Measurements from ENCODE around the gene E2F6.

E2F6 gene

GRCh38 chr2:11404376-11405073 is 61.4 kb downstream of the E2F6 start:
- H3K27me3 ChIP-seq (replicated peaks; ENCODE audit: control insufficient read depth, insufficient read depth, low read length), result no peaks in the 10 kb centered on the region
- DNase-seq (ENCODE audit: extremely low read depth, insufficient read length), result no peak
- no peaks in the 10 kb centered on the region for H3K36me3 ChIP-seq (ENCODE audit: control insufficient read depth, insufficient read depth, low read length)
- H3K4me3 ChIP-seq (replicated peaks; ENCODE audit: low read depth, low read length), result no peak overlapping the region
- TF ChIP-seq, protein P1, sequence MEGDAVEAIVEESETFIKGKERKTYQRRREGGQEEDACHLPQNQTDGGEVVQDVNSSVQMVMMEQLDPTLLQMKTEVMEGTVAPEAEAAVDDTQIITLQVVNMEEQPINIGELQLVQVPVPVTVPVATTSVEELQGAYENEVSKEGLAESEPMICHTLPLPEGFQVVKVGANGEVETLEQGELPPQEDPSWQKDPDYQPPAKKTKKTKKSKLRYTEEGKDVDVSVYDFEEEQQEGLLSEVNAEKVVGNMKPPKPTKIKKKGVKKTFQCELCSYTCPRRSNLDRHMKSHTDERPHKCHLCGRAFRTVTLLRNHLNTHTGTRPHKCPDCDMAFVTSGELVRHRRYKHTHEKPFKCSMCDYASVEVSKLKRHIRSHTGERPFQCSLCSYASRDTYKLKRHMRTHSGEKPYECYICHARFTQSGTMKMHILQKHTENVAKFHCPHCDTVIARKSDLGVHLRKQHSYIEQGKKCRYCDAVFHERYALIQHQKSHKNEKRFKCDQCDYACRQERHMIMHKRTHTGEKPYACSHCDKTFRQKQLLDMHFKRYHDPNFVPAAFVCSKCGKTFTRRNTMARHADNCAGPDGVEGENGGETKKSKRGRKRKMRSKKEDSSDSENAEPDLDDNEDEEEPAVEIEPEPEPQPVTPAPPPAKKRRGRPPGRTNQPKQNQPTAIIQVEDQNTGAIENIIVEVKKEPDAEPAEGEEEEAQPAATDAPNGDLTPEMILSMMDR (IDR thresholded peaks at IDR 0.05; ENCODE audit: insufficient read depth, low read length, poor library complexity, severe bottlenecking), result no peak

- H3K36me3 ChIP-seq (ENCODE audit: control insufficient read depth, insufficient read depth, low read length), result no peaks in the 10 kb centered on the region
- TF ChIP-seq, protein P1 (IDR thresholded peaks at IDR 0.05; ENCODE audit: insufficient read depth, low read length, poor library complexity, severe bottlenecking), result no peak
- no peaks in the 10 kb centered on the region for H3K27me3 ChIP-seq (replicated peaks; ENCODE audit: control insufficient read depth, insufficient read depth, low read length)
- no peak overlapping the region for H3K4me3 ChIP-seq (replicated peaks; ENCODE audit: low read depth, low read length)
- DNase-seq (ENCODE audit: extremely low read depth, insufficient read length), result no peak
Measured at GRCh38 chr2:11402436-11402835, 63.5 kb downstream of the E2F6 start.

DNA sequence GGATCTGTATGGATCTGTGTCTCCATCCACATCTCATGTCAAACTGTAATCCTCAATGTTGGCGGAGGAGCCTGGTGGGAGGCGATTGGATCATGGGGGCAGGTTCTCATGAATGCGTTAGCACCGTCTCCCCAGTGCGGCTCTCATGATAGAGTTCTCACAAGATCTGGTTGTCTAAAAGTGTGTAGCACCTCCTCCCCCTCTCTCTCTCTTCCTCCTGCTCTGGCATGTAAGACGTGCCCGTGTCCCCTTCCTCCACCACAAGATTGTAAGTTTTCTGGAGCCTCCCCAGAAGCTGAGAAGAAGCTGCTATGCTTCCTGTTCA is 66.6 kb downstream of the E2F6 start:
- no peak for DNase-seq (ENCODE audit: extremely low read depth, insufficient read length)
- H3K36me3 ChIP-seq (ENCODE audit: control insufficient read depth, insufficient read depth, low read length), result no peaks in the 10 kb centered on the region
- H3K4me3 ChIP-seq (replicated peaks; ENCODE audit: low read depth, low read length), result no peak overlapping the region
- TF ChIP-seq, protein P1 (IDR thresholded peaks at IDR 0.05; ENCODE audit: insufficient read depth, low read length, poor library complexity, severe bottlenecking), result no peak
- H3K27me3 ChIP-seq (replicated peaks; ENCODE audit: control insufficient read depth, insufficient read depth, low read length), result no peaks in the 10 kb centered on the region

- Histone ChIP-seq H3K27me3 (replicated peaks; ENCODE audit: control insufficient read depth, insufficient read depth, low read length) (no peaks in the 10 kb centered on the region), H3K36me3 (ENCODE audit: control insufficient read depth, insufficient read depth, low read length) (no peaks in the 10 kb centered on the region), H3K4me3 (replicated peaks; ENCODE audit: low read depth, low read length) (no peak overlapping the region)
- no peak for DNase-seq (ENCODE audit: extremely low read depth, insufficient read length)
- TF ChIP-seq, protein P1 (IDR thresholded peaks at IDR 0.05; ENCODE audit: insufficient read depth, low read length, poor library complexity, severe bottlenecking), result no peak
Measured at GRCh38 chr2:11398750-11399437, 67.1 kb downstream of the E2F6 start.

DNA sequence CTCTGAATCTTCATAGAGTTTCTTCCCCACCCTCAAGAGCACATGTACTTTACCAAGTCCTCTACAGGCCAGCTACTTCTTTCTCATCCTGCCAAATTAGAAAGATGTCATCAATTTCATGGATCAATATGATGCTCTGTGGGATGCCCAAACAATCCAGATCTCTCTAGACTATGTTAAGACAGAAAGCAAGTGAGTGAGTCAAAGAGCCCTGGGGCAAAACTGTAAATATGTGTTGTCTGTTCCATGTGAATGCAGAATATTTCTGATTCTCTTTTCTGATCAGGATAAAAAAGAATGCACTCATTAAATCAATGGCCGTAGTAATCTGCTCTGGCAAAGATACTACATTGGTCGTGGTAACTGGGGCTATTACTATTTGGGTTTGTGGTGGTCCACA is 68.4 kb downstream of the E2F6 start:
- no peak overlapping the region for H3K4me3 ChIP-seq (replicated peaks; ENCODE audit: low read depth, low read length)
- DNase-seq (ENCODE audit: extremely low read depth, insufficient read length), result no peak

More for the DNA sequence above, 68.4 kb downstream of the E2F6 start:
- Histone ChIP-seq H3K27me3 (replicated peaks; ENCODE audit: control insufficient read depth, insufficient read depth, low read length) (no peaks in the 10 kb centered on the region), H3K36me3 (ENCODE audit: control insufficient read depth, insufficient read depth, low read length) (no peaks in the 10 kb centered on the region)
- TF ChIP-seq, protein P1 (IDR thresholded peaks at IDR 0.05; ENCODE audit: insufficient read depth, low read length, poor library complexity, severe bottlenecking), result no peak

Measured in GM06990 (cell line).